Right atrium auricular region (tissue), 2 donors: ENCODE measurements around the gene ZNF385D. TPM values are rescaled to one million over a fixed set of nuclear protein-coding genes. Genes with fewer than 3 reads are reported as not detected.

Source experiments
- DNase-seq: peaks from one replicate; pipeline ENCODE4 v3.0.0-alpha.2; 2019; ENCODE audit warnings: low spot score
- H3K27ac ChIP-seq, 2 donors: fragments of 200-600 bp; sonication (generic); 1 replicate in 1 of 2; 2 replicates in 1 of 2; pipeline ENCODE4 v1.5.1; 2016 to 2019
- H3K27me3 ChIP-seq, 2 donors: fragments of 200-600 bp; sonication (generic); one replicate each; pipeline versions ENCODE4 v1.5.1 to v1.6.0; 2017 to 2019
- H3K36me3 ChIP-seq: fragments of 200-600 bp; sonication (generic); one replicate; pipeline ENCODE4 v1.5.1; 2016
- H3K4me1 ChIP-seq, 2 donors: fragments of 200-600 bp; sonication (generic); one replicate each; pipeline versions ENCODE4 v1.5.1 to v1.6.0; 2017 to 2019
- H3K4me3 ChIP-seq, 2 donors: fragments of 200-600 bp; sonication (generic); 1 replicate in 1 of 2; 2 replicates in 1 of 2; pipeline ENCODE4 v1.5.1; 2017 to 2019; ENCODE audit warnings: mild to moderate bottlenecking in 1 of 2, moderate library complexity in 1 of 2
- H3K9me3 ChIP-seq, 2 donors: fragments of 200-600 bp; sonication (generic); one replicate each; pipeline ENCODE4 v1.5.1; 2019
- total RNA-seq, 2 donors: library from RNA; depleted of rRNA; stranded (reverse); fragments of >200 nt; gene quantifications; one replicate each; pipeline ENCODE4 v1.1.0, GENCODE V29; 2016
- TF ChIP-seq, protein P1 (sequence below), 2 donors: fragments of 200-600 bp; sonication (generic); IDR thresholded peaks; one replicate each; pipeline ENCODE4 v1.5.1; 2019; ENCODE audit warnings: antibody characterized with exemption in 2 of 2

Gene ZNF385D
- total RNA-seq, 2 donors from 2014 or later = 0.59 to 1.1 TPM

DNA sequence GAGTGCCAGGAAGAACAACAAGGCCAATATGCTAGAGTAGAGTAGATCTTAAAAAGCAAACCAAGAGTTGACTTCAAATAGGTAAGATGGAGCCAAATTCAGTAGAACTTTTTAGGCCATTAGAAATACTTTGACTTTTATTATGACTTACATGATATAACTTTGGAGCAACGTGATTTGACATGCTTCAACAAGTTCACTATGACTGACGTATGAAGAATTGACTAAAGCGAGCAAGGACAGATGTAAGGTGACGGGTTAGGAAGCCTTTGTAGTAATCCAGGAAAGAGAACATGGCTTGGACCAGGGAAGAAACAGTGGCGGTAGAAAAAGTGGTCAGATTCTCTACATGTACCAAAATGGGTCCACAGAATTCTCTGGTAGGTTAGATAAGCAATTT lies 4.9 kb upstream of the ZNF385D start:
- Histone ChIP-seq H3K27ac (no peak overlapping the region), H3K4me3 (no peak overlapping the region), H3K36me3 (no peaks in the 10 kb centered on the region), H3K9me3 (no peaks in the 10 kb centered on the region), H3K4me1 (peaks cover 0 to 15% of the 10 kb centered on the region in 2 donors), H3K27me3 (no peaks in the 10 kb centered on the region)
- DNase-seq = no peak
- TF ChIP-seq, protein P1, sequence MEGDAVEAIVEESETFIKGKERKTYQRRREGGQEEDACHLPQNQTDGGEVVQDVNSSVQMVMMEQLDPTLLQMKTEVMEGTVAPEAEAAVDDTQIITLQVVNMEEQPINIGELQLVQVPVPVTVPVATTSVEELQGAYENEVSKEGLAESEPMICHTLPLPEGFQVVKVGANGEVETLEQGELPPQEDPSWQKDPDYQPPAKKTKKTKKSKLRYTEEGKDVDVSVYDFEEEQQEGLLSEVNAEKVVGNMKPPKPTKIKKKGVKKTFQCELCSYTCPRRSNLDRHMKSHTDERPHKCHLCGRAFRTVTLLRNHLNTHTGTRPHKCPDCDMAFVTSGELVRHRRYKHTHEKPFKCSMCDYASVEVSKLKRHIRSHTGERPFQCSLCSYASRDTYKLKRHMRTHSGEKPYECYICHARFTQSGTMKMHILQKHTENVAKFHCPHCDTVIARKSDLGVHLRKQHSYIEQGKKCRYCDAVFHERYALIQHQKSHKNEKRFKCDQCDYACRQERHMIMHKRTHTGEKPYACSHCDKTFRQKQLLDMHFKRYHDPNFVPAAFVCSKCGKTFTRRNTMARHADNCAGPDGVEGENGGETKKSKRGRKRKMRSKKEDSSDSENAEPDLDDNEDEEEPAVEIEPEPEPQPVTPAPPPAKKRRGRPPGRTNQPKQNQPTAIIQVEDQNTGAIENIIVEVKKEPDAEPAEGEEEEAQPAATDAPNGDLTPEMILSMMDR (IDR thresholded peaks at IDR 0.05) = no peak

DNA sequence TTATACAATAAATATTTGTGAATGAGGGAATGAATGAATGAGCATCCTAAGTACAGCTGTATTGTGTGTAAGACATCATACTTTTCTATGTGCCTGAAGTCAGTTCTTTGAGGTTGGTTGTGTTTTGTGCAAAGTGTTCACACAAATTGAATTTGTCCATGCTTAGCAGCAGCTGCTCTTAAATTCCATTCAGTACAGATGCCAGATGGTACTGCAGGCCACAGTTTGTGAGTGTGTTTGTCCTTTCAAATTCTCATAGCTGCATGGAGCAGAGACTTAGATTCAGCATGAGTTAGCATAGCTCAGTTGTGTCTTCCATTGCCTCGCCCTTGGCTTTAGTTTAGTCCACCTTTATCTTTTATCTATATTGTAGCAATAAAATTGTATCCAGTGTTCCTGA lies 3.8 kb upstream of the ZNF385D start:
- Histone ChIP-seq H3K27ac (no peak overlapping the region), H3K4me3 (no peak overlapping the region), H3K27me3 (no peaks in the 10 kb centered on the region), H3K9me3 (no peaks in the 10 kb centered on the region), H3K36me3 (no peaks in the 10 kb centered on the region), H3K4me1 (peaks cover 0 to 15% of the 10 kb centered on the region in 2 donors)
- TF ChIP-seq, protein P1 (IDR thresholded peaks at IDR 0.05) = no peak
- no peak for DNase-seq

DNA sequence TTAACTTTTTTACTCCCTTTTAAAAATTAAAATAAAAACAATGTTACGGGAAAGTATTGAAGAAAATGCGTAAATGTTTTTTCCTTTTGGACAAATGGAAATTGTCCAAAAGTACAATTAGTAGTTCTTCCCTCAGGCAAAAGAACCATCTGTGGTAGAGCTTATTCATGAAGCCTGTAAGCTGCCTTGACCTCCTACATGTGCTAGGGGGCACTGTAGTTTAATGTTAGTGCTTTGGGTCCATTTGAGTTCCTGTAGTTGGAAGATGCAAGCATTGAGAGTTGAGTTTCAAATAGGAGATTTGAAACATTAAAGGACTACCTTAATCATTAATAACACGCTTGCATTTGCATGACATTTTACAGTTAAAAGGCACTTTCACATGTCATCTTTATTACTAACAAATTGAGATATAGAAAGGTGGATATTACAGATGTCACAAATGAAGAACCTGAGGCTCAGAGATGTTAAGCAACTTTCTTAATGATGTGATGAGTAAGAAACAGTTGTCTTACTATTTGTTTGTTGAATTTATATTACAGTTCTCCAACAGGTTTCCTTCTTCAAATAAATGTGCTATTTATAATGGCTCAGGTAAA lies 1.8 kb upstream of the ZNF385D start:
- Histone ChIP-seq H3K27me3 (no peaks in the 10 kb centered on the region), H3K36me3 (no peaks in the 10 kb centered on the region), H3K27ac (peak overlapping the region in 1 of 2 donors; percentile 78), H3K4me1 (peaks cover 0 to 17% of the 10 kb centered on the region in 2 donors), H3K4me3 (no peak overlapping the region), H3K9me3 (no peaks in the 10 kb centered on the region)
- TF ChIP-seq, protein P1 (IDR thresholded peaks at IDR 0.05) = peak; percentile 35 to 84
- no peak for DNase-seq

DNA sequence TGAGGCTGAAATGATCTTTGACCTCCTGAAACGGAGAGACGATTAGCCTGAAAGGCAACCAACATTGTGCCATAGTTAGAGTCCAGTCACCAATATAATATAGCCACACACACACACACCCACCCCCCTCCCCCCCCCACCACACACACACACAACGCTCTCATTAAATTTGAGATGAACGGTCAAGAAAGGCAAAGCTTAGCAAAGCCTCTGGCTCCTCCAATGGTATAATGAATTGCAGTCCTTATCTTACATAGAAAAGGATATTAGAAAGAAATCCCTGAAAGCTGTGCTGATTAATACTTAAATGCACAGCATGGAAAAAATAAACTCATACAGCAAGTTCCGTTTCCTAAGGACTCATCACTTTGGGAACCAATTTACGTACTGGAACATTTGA lies 876 bp upstream of the ZNF385D start:
- H3K4me1 ChIP-seq = peaks cover 0 to 25% of the 10 kb centered on the region in 2 donors
- TF ChIP-seq, protein P1 (IDR thresholded peaks at IDR 0.05) = no peak
- H3K9me3 ChIP-seq = no peaks in the 10 kb centered on the region
- DNase-seq = no peak
- H3K27me3 ChIP-seq = no peaks in the 10 kb centered on the region
- no peak overlapping the region for H3K4me3 ChIP-seq
- H3K27ac ChIP-seq = peak overlapping the region; percentile 74 to 78
- H3K36me3 ChIP-seq = no peaks in the 10 kb centered on the region

DNA sequence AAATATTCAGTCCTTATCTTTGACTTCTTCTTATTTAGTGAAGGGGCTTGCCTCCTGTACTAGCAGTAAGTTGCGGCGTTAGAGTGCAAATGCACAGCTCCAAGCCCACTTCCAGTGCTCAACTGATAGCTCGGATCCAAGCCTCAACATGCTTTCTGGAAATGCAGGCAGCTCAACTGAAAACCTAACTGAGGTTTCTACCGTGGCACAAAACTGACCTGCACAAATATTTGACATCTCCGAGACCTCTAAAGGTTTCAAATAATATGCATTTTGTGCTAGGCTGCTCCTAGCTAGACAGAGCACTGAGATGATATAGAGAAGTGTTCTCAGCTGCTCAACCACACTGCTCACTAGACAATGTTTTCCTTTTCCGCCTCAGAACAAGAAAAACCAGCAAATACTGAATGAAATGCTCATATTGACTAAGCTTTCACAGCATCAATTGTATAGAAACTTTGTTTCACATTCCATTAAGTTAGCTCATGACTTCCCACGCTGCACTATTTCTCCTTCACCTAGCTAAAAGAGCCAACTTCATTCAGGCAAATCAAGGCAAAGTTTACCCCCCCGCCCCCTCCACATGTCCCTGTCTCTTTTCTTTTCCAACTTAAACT lies 822 bp downstream of the ZNF385D start:
- Histone ChIP-seq H3K36me3 (no peaks in the 10 kb centered on the region), H3K4me1 (peaks cover 0 to 32% of the 10 kb centered on the region in 2 donors), H3K4me3 (peak overlapping the region; percentile 37 to 61), H3K27ac (peak overlapping the region; percentile 74 to 78), H3K27me3 (no peaks in the 10 kb centered on the region), H3K9me3 (no peaks in the 10 kb centered on the region)
- no peak for DNase-seq
- TF ChIP-seq, protein P1 (IDR thresholded peaks at IDR 0.05) = peak in 1 of 2 donors; percentile 12
